A673 (cell line): ENCODE results near the gene DOCK1. TPM values are rescaled to one million over a fixed set of nuclear protein-coding genes. Genes with fewer than 3 reads are reported as not detected.

ENCODE experiments used
- BruUV-seq: library from RNA; stranded (reverse); fragments of 400-500 nt; replicated peaks from 2 replicates; lab custom pipeline; 2021; lab: Mats Ljungman, UMichigan
- CTCF ChIA-PET: fragments of 300-600 bp; sonication (Branson Sonifier 250); formaldehyde crosslinking; loops from one replicate; lab custom pipeline; 2022; ENCODE audit warnings: antibody characterized with exemption; lab: Charles Lee
- POLR2A ChIA-PET: fragments of 300-600 bp; sonication (Branson Sonifier 250); formaldehyde crosslinking; loops from one replicate; lab custom pipeline; 2022; ENCODE audit warnings: antibody characterized with exemption; ENCODE audit not compliant: low non-redundant PET; lab: Charles Lee
- DNase-seq: peaks from one replicate; pipeline ENCODE4 v3.0.0-alpha.2; 2015; ENCODE audit warnings: low spot score
- H3K27ac ChIP-seq: fragments of 200-600 bp; sonication (generic); 2 replicates; pipeline ENCODE4 v1.5.1; 2016; ENCODE audit warnings: mixed run types, low read depth, mild to moderate bottlenecking, mixed read lengths, antibody characterized with exemption, low read length; ENCODE audit not compliant: poor library complexity, severe bottlenecking
- H3K27me3 ChIP-seq: fragments of 200-600 bp; sonication (generic); replicated peaks from 2 replicates; pipeline ENCODE4 v1.6.1; 2017; ENCODE audit warnings: mixed run types, low read depth, mild to moderate bottlenecking, mixed read lengths, antibody characterized with exemption, low read length; ENCODE audit not compliant: insufficient read depth, poor library complexity
- H3K36me3 ChIP-seq: fragments of 200-600 bp; sonication (generic); 2 replicates; pipeline ENCODE4 v1.6.1; 2016; ENCODE audit warnings: mixed run types, mild to moderate bottlenecking, mixed read lengths, antibody characterized with exemption, low read length; ENCODE audit not compliant: insufficient read depth, poor library complexity, severe bottlenecking
- H3K4me1 ChIP-seq: fragments of 200-600 bp; sonication (generic); 2 replicates; pipeline ENCODE4 v1.6.1; 2017; ENCODE audit warnings: mixed run types, mild to moderate bottlenecking, mixed read lengths, antibody characterized with exemption, low read length; ENCODE audit not compliant: insufficient read depth, poor library complexity, severe bottlenecking
- H3K4me3 ChIP-seq: fragments of 200-600 bp; sonication (generic); 2 replicates; pipeline ENCODE4 v1.5.1; 2016; ENCODE audit warnings: low read depth, mixed run types, mild to moderate bottlenecking, mixed read lengths, low read length; ENCODE audit not compliant: poor library complexity, severe bottlenecking
- H3K9me3 ChIP-seq: fragments of 200-600 bp; sonication (generic); 2 replicates; pipeline ENCODE4 v1.6.1; 2016; ENCODE audit warnings: mixed run types, low read depth, mild to moderate bottlenecking, mixed read lengths, antibody characterized with exemption, low read length; ENCODE audit not compliant: poor library complexity, severe bottlenecking
- EZH2 ChIP-seq: fragments of 200-600 bp; sonication (generic); IDR thresholded peaks from 2 replicates; pipeline ENCODE4 v1.6.1; 2017; ENCODE audit warnings: borderline replicate concordance, low read depth, mild to moderate bottlenecking, mixed read lengths, antibody characterized with exemption, low read length; ENCODE audit not compliant: poor library complexity, severe bottlenecking
- intact Hi-C: fragments of 100-400 bp; cut with micrococcal nuclease; formaldehyde crosslinking; loops from one replicate; pipeline ENCODE4 v1.10.0; 2022; ENCODE audit not compliant: unreplicated experiment
- total RNA-seq: library from RNA; stranded (reverse); gene quantifications from 2 replicates; pipeline ENCODE4 v1.2.3, GENCODE V29; 2021
- TF ChIP-seq, protein P1 (sequence below): fragments of 300-800, 200-600 bp; sonication (generic); conservative IDR thresholded peaks from 2 replicates; pipeline ENCODE4 v1.5.1; 2017; ENCODE audit warnings: low read depth, mild to moderate bottlenecking, antibody characterized with exemption, low read length, moderate library complexity, mixed read lengths

Gene DOCK1
- total RNA-seq, 1 experiment from 2014 or later: 30.7 TPM

GRCh38 chr10:127200646-127201045 lies 295.4 kb downstream of the DOCK1 start:
- peaks cover 7% of the 10 kb centered on the region for H3K4me1 ChIP-seq
- TF ChIP-seq, protein P1, sequence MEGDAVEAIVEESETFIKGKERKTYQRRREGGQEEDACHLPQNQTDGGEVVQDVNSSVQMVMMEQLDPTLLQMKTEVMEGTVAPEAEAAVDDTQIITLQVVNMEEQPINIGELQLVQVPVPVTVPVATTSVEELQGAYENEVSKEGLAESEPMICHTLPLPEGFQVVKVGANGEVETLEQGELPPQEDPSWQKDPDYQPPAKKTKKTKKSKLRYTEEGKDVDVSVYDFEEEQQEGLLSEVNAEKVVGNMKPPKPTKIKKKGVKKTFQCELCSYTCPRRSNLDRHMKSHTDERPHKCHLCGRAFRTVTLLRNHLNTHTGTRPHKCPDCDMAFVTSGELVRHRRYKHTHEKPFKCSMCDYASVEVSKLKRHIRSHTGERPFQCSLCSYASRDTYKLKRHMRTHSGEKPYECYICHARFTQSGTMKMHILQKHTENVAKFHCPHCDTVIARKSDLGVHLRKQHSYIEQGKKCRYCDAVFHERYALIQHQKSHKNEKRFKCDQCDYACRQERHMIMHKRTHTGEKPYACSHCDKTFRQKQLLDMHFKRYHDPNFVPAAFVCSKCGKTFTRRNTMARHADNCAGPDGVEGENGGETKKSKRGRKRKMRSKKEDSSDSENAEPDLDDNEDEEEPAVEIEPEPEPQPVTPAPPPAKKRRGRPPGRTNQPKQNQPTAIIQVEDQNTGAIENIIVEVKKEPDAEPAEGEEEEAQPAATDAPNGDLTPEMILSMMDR: no peak
- TF ChIP-seq EZH2: no peak
- no TSS peak for BruUV-seq
- ChIA-PET CTCF (no interaction called here), POLR2A (no interaction called here)
- intact Hi-C loops: no loop called here
- no peak for DNase-seq
- no peak overlapping the region for H3K4me3 ChIP-seq
- peaks cover 12% of the 10 kb centered on the region for H3K27me3 ChIP-seq
- no peaks in the 10 kb centered on the region for H3K36me3 ChIP-seq
- H3K27ac ChIP-seq: no peak overlapping the region
- H3K9me3 ChIP-seq: no peaks in the 10 kb centered on the region

DNA sequence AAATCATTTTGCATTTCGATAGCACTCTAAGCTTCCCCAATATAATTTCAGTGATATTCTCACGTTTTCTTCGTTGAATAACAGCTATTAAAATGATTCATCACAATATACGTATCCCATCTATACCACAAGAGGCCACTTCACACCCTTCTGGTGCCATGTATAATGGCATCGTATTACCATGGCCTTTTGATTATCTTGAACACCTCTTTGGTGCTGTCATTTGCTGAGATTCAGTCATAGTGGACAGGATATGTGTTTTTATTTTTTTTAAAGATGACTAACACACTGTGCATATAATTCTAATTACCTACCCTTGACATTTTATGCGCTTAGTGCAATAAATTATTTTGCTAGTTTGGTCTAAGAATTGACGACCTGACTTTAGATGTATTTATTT lies 297.8 kb downstream of the DOCK1 start:
- ChIA-PET CTCF (no interaction called here), POLR2A (no interaction called here)
- Histone ChIP-seq H3K27me3 (no peaks in the 10 kb centered on the region), H3K9me3 (no peaks in the 10 kb centered on the region), H3K27ac (no peak overlapping the region), H3K4me3 (no peak overlapping the region), H3K4me1 (no peaks in the 10 kb centered on the region), H3K36me3 (no peaks in the 10 kb centered on the region)
- no peak for TF ChIP-seq EZH2
- TF ChIP-seq, protein P1: no peak
- BruUV-seq: no TSS peak
- DNase-seq: no peak
- intact Hi-C loops: no loop called here

DNA sequence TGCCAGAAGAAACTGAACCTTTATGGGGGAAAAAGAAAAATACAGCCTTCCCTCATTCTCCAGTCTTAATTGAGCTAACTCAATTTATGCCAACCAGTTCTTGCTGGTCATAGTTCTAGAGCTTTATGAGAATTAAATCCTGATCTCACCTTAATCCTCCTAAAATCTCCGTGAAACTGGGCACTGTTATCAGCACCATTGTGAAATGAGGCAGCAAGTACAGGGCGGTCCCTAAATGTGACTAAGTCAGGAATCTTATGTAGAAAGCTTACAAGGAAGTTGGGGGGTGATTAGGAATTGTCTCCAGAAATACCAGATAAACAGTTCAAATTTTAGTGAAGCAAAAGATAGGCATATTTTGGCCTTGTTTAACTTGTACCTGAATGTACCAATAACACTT lies 301.9 kb downstream of the DOCK1 start:
- Histone ChIP-seq H3K36me3 (no peaks in the 10 kb centered on the region), H3K4me1 (no peaks in the 10 kb centered on the region), H3K27ac (no peak overlapping the region), H3K27me3 (no peaks in the 10 kb centered on the region), H3K9me3 (no peaks in the 10 kb centered on the region), H3K4me3 (no peak overlapping the region)
- intact Hi-C loops: no loop called here
- POLR2A ChIA-PET: no interaction called here
- no peak for DNase-seq
- CTCF ChIA-PET: no interaction called here
- BruUV-seq: no TSS peak
- TF ChIP-seq, protein P1: no peak
- no peak for TF ChIP-seq EZH2
